GF-D8 (cell line): Measurements from ENCODE around the gene CD58.

Experiments
- DNase-seq: peaks from one replicate; lab custom pipeline; 2025; lab: John Stamatoyannopoulos, UW

CD58 gene

DNA sequence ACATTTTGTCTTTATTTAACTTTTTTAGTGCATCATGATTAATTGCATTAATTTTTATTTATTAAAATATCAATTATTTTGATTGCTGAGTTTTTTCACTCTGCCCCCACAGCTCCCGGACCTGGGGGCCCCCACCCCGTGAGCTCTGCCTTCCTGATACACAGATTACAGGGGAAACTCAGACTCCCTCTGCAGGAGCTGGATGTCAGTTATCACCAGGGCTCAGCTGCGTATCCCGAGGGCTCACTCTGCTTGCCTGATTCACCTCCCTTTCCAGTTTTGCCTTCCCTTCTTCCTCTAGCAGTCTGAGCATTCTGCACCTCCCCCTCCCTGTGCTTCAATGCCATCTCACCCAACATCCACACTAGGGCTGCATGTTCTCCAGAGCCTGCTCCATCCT is 99.6 kb downstream of the CD58 start:
- DNase-seq, result no peak

DNA sequence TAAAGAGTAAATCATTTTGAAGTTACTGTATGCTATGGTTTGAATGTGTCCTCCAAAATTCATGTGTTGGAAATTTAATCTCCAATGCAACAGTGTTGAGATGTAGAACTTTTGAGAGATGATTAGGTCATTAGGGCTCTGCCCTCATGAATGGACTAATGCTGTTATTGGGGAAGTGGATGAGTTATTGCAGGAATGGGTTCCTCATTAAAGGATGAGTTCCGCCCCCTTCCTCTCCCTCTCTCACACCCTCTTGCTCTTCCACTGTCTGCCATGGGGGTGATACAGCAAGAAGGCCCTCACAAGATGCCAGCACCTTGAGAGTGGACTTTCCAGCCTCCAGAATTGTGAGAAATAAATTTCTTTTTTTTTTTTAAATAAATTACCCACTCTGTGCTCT is 100.2 kb downstream of the CD58 start:
- DNase-seq, result no peak

DNA sequence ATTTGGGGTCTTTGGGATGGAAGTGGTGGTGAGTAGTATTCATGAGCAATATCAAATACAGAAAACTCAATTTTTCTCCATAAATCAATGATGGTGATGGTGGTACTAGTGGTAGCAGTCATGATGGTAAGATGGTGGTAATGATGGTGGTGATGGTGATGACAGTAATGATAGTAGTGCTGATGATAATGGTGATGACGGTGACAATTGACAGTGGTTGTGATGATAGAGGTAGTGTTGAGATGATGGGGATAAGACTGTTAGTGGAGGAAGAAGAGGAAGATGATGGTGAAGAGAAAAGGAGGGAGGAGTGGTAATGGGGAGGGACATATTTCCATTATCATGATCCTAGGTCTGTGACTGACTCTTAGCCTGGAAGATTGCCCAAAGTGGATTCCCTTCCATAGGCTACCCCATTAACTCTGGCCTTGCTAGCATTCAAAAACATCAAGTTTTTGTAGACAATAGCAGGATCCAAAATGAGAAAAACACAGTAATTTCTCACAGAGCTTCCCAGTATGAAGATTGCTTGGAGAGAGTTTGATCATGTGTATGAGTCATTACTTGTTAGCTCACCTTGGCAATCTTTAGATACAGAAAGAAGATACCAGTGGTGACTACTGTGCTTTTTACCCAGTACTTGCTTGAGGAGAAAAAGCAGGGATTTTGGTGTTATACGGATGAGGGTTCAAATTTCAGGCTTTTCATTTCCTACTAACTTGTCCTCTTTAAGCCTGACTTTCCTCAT is 103.8 kb downstream of the CD58 start:
- DNase-seq, result no peak

DNA sequence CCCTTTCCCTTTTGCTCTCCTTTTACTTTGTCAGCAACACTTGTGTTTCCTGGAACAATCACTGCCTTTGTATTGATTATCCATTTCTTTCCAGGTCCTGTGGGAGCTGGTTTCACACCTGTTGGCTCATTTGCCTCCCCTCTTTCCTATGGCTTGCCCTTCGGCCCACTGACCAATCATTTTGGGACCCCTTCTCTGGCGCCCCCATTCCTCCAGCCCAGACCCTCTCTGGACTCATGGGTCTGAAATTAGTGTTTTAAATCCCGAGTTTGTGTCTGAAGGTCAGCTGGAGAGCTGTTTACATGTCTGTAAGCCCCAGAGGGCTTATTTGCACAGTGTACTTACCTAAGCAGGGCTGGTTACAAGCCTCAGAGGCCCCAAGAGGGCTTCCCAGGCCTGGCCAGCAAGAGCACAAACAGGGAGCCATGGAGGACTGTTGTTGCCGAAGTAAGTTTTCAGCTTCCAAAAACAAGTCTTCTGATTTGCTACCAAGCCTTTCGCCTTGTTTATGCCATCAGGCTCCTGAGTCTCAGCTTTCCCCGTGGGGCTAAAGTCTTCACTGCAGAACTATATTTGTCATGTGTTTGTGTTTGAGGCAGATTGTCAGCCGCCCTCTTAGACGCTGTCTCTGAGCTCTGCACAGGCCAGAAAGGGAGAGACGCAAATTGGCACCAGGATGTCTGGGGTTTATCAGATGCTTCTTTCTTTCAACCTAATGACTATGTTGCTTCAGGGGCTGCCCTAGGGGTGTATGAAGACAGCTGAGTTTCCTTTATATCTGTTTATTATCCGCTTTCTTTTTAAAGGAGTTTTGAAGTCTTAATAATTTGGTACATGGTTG is 104.8 kb downstream of the CD58 start:
- no peak for DNase-seq

DNA sequence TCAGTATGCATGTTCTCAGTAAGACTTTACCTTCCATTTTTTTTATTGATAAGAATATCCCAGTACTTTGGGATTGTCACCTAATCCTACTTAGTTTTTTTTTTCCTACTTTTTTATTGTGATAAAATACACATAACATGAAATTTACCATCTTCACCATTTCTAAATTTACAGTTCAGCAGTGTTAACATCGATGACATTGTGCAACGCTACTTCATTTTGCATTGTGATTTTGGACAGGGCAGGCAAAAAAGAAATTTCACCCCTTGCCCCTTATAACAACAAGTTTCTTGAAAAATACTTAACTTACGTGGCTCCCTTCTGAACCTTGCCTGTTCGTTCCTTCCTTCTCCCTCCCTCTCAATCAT is 105.4 kb downstream of the CD58 start:
- no peak for DNase-seq
